Nephron progenitor cell (in vitro differentiated cells): Measurements from ENCODE around the gene BGLAP.

ENCODE experiments used
- DNase-seq: peaks from one replicate; pipeline ENCODE4 v3.0.0; 2021
- H3K27ac Mint-ChIP-seq: 2 replicates; pipeline ENCODE4 v1.8.0; 2021; ENCODE audit warnings: mild to moderate bottlenecking, moderate library complexity, mixed read lengths
- H3K27me3 Mint-ChIP-seq: 2 replicates; pipeline ENCODE4 v1.8.0; 2021; ENCODE audit warnings: mild to moderate bottlenecking, low read depth, mixed read lengths; ENCODE audit not compliant: poor library complexity
- H3K36me3 Mint-ChIP-seq: 2 replicates; pipeline ENCODE4 v1.8.0; 2021; ENCODE audit warnings: low read depth, mixed read lengths
- H3K4me1 Mint-ChIP-seq: 2 replicates; pipeline ENCODE4 v1.8.0; 2021; ENCODE audit warnings: mixed read lengths
- H3K4me3 Mint-ChIP-seq: 2 replicates; pipeline ENCODE4 v1.8.0; 2021; ENCODE audit warnings: mild to moderate bottlenecking, moderate library complexity, mixed read lengths
- H3K9me3 Mint-ChIP-seq: 2 replicates; pipeline ENCODE4 v1.8.0; 2021; ENCODE audit warnings: mild to moderate bottlenecking, moderate library complexity, mixed read lengths
- TF ChIP-seq, protein P1 (sequence below): fragments of 200-600 bp; sonication (generic); IDR thresholded peaks from 2 replicates; pipeline ENCODE4 v1.5.0; 2021; ENCODE audit warnings: antibody characterized with exemption

The BGLAP gene

GRCh38 chr1:156198831-156199349 is 43.1 kb upstream of the BGLAP start:
- Mint-ChIP-seq H3K4me3 (no peak overlapping the region), H3K27me3 (peaks cover 3% of the 10 kb centered on the region), H3K4me1 (peaks cover 18% of the 10 kb centered on the region), H3K9me3 (no peaks in the 10 kb centered on the region), H3K36me3 (peaks cover 12% of the 10 kb centered on the region), H3K27ac (no peak overlapping the region)
- no peak for DNase-seq
- TF ChIP-seq, protein P1, sequence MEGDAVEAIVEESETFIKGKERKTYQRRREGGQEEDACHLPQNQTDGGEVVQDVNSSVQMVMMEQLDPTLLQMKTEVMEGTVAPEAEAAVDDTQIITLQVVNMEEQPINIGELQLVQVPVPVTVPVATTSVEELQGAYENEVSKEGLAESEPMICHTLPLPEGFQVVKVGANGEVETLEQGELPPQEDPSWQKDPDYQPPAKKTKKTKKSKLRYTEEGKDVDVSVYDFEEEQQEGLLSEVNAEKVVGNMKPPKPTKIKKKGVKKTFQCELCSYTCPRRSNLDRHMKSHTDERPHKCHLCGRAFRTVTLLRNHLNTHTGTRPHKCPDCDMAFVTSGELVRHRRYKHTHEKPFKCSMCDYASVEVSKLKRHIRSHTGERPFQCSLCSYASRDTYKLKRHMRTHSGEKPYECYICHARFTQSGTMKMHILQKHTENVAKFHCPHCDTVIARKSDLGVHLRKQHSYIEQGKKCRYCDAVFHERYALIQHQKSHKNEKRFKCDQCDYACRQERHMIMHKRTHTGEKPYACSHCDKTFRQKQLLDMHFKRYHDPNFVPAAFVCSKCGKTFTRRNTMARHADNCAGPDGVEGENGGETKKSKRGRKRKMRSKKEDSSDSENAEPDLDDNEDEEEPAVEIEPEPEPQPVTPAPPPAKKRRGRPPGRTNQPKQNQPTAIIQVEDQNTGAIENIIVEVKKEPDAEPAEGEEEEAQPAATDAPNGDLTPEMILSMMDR, result no peak

DNA sequence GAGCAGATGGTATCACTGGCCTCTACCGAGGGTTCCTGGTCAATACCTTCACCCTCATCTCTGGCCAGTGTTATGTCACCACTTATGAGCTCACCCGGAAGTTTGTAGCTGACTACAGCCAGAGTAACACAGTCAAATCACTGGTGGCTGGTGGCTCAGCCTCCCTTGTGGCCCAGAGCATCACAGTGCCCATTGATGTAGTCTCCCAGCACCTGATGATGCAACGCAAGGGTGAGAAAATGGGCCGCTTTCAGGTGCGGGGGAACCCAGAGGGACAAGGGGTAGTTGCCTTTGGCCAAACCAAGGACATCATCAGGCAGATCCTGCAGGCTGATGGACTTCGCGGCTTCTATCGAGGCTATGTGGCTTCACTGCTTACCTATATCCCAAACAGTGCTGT is 41.9 kb upstream of the BGLAP start:
- DNase-seq, result no peak
- no peak overlapping the region for H3K27ac Mint-ChIP-seq
- H3K4me3 Mint-ChIP-seq, result no peak overlapping the region
- H3K36me3 Mint-ChIP-seq, result peaks cover 12% of the 10 kb centered on the region
- H3K9me3 Mint-ChIP-seq, result no peaks in the 10 kb centered on the region
- TF ChIP-seq, protein P1, result no peak
- peaks cover 3% of the 10 kb centered on the region for H3K27me3 Mint-ChIP-seq
- peaks cover 10% of the 10 kb centered on the region for H3K4me1 Mint-ChIP-seq

- Mint-ChIP-seq H3K4me1 (no peaks in the 10 kb centered on the region), H3K4me3 (no peak overlapping the region), H3K36me3 (peaks cover 16% of the 10 kb centered on the region), H3K9me3 (no peaks in the 10 kb centered on the region), H3K27ac (no peak overlapping the region), H3K27me3 (no peaks in the 10 kb centered on the region)
- no peak for DNase-seq
- TF ChIP-seq, protein P1, result no peak
These were observed 38.7 kb upstream of the BGLAP start for GRCh38 chr1:156203331-156203730.

GRCh38 chr1:156204686-156205085 is 37.3 kb upstream of the BGLAP start:
- no peak overlapping the region for H3K27ac Mint-ChIP-seq
- TF ChIP-seq, protein P1, result no peak
- H3K27me3 Mint-ChIP-seq, result no peaks in the 10 kb centered on the region
- peaks cover 11% of the 10 kb centered on the region for H3K36me3 Mint-ChIP-seq
- DNase-seq, result no peak
- H3K4me3 Mint-ChIP-seq, result no peak overlapping the region
- no peaks in the 10 kb centered on the region for H3K9me3 Mint-ChIP-seq
- no peaks in the 10 kb centered on the region for H3K4me1 Mint-ChIP-seq

DNA sequence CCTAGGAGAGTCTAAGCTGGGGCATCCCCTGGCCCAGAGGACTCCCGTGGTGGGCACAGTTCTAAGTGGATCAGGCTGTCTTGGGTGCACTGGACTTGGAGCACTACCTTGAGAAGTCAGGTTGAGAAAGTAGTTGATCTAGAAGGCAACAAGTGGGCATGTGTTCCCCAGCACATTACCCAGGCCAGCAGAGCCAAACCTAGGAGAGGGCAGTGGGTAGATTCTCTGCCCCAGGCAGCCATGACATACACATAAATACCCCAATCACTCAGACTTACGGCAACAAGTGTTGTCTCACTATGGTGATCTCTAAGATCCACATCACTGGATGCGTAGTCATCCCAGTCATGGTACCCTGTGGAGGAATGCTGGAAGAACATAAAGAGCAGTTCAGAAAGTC is 30.7 kb upstream of the BGLAP start:
- TF ChIP-seq, protein P1, result no peak
- H3K4me3 Mint-ChIP-seq, result no peak overlapping the region
- H3K27me3 Mint-ChIP-seq, result no peaks in the 10 kb centered on the region
- peaks cover 20% of the 10 kb centered on the region for H3K4me1 Mint-ChIP-seq
- H3K9me3 Mint-ChIP-seq, result no peaks in the 10 kb centered on the region
- no peak for DNase-seq
- no peak overlapping the region for H3K27ac Mint-ChIP-seq
- peaks cover 21% of the 10 kb centered on the region for H3K36me3 Mint-ChIP-seq

GRCh38 chr1:156212130-156212529 is 29.9 kb upstream of the BGLAP start:
- no peaks in the 10 kb centered on the region for H3K27me3 Mint-ChIP-seq
- peak overlapping the region; percentile 96 for H3K4me3 Mint-ChIP-seq
- peaks cover 20% of the 10 kb centered on the region for H3K4me1 Mint-ChIP-seq
- peaks cover 21% of the 10 kb centered on the region for H3K36me3 Mint-ChIP-seq
- H3K9me3 Mint-ChIP-seq, result no peaks in the 10 kb centered on the region
- H3K27ac Mint-ChIP-seq, result peak overlapping the region; percentile 100
- DNase-seq, result no peak
- TF ChIP-seq, protein P1, result no peak
